GM12891 (cell line): ENCODE measurements around the gene ZBTB7B.

Source experiments
- PAX5 ChIP-seq: IDR thresholded peaks from 2 replicates; pipeline ENCODE4 v1.6.1; 2011; ENCODE audit warnings: low read length, moderate library complexity, mild to moderate bottlenecking; ENCODE audit not compliant: insufficient read depth, severe bottlenecking
- POLR2A ChIP-seq: IDR thresholded peaks from 2 replicates; pipeline ENCODE4 v1.6.1; 2011; ENCODE audit warnings: low read depth, low read length, control low read depth
- POLR2AphosphoS5 ChIP-seq: IDR thresholded peaks from 2 replicates; pipeline ENCODE4 v1.6.1; 2011; ENCODE audit warnings: low read depth, low read length, control low read depth
- TAF1 ChIP-seq: IDR thresholded peaks from 2 replicates; pipeline ENCODE4 v1.6.1; 2011; ENCODE audit warnings: low read depth, low read length, control low read depth

- peak; percentile 87 for TF ChIP-seq POLR2A
- peak; percentile 67; the same call in 1 of the 2 replicates for TF ChIP-seq TAF1
- peak; percentile 86 for TF ChIP-seq POLR2AphosphoS5
- no peak for TF ChIP-seq PAX5
Observed at GRCh38 chr1:154982897-154983648, 19.5 kb upstream of the ZBTB7B start, which contains the start of gene FLAD1.
